Mesodermal cell (in vitro differentiated cells): ENCODE results near the gene VAMP8.

Source experiments
- H3K27ac ChIP-seq: 2 replicates; pipeline ENCODE4 v1.7.0; 2013; ENCODE audit warnings: mild to moderate bottlenecking, low read depth, low read length, moderate library complexity; ENCODE audit not compliant: severe bottlenecking
- H3K36me3 ChIP-seq: 2 replicates; pipeline ENCODE4 v1.7.1; 2013; ENCODE audit warnings: mild to moderate bottlenecking, low read length, moderate library complexity; ENCODE audit not compliant: control insufficient read depth, insufficient read depth
- H3K4me1 ChIP-seq: one replicate; pipeline ENCODE4 v1.7.1; 2013; ENCODE audit warnings: mild to moderate bottlenecking, low read length; ENCODE audit not compliant: insufficient read depth, control insufficient read depth, poor library complexity, severe bottlenecking
- H3K4me3 ChIP-seq: 2 replicates; pipeline ENCODE4 v1.7.0; 2013; ENCODE audit warnings: low read length, control low read depth, mild to moderate bottlenecking; ENCODE audit not compliant: insufficient read depth, poor library complexity, severe bottlenecking; ENCODE audit errors: extremely low read depth
- H3K9me3 ChIP-seq: 2 replicates; pipeline ENCODE4 v1.7.1; 2013; ENCODE audit warnings: mild to moderate bottlenecking, low read length, moderate library complexity; ENCODE audit not compliant: control insufficient read depth
- WGBS, 2 experiments: methylation state at CpG; one replicate each; pipeline ENCODE4 v1.1.5; 2013; ENCODE audit warnings: missing lambda C conversion rate in 2 of 2; ENCODE audit not compliant: insufficient coverage in 2 of 2; 5-methylcytosine and 5-hydroxymethylcytosine counted together

Gene VAMP8

GRCh38 chr2:85582492-85582891 lies 5.1 kb downstream of the VAMP8 start:
- H3K4me3 ChIP-seq, result no peak overlapping the region
- H3K27ac ChIP-seq, result no peak overlapping the region
- no peaks in the 10 kb centered on the region for H3K36me3 ChIP-seq
- H3K9me3 ChIP-seq, result no peaks in the 10 kb centered on the region
- 40% methylated on average over 1 of the region's 1 CpG; no CpG with 5 or more reads in 1 of the 2 experiments for WGBS, 2 experiments
- H3K4me1 ChIP-seq, result peaks cover 44% of the 10 kb centered on the region

- peak overlapping the region; percentile 23 for H3K4me3 ChIP-seq
- H3K9me3 ChIP-seq, result no peaks in the 10 kb centered on the region
- peaks cover 44% of the 10 kb centered on the region for H3K4me1 ChIP-seq
- H3K27ac ChIP-seq, result no peak overlapping the region
- H3K36me3 ChIP-seq, result no peaks in the 10 kb centered on the region
- 77 to 79% methylated on average over 13 to 15 of the region's 16 CpGs for WGBS, 2 experiments
Observed at GRCh38 chr2:85583667-85584353, 6.4 kb downstream of the VAMP8 start.

GRCh38 chr2:85584354-85584856 lies 7.0 kb downstream of the VAMP8 start, which contains the start of gene VAMP5:
Gene VAMP5 (plus strand): TSS chr2:85584431. CDS start chr2:85584491, 60 bp downstream.
- Histone ChIP-seq H3K27ac (peak within 1 kb of the TSS; percentile 85), H3K4me3 (peak within 1 kb of the TSS; percentile 23), H3K4me1 (peaks cover 39% of the 10 kb centered on the region), H3K36me3 (no peaks in the 10 kb centered on the region), H3K9me3 (no peaks in the 10 kb centered on the region)
- 52 to 67% methylated on average over 45 to 50 of the region's 52 CpGs for WGBS, 2 experiments

GRCh38 chr2:85584857-85585780 lies 7.7 kb downstream of the VAMP8 start:
- Histone ChIP-seq H3K27ac (peak overlapping the region; percentile 85), H3K4me1 (peaks cover 37% of the 10 kb centered on the region), H3K9me3 (no peaks in the 10 kb centered on the region), H3K36me3 (no peaks in the 10 kb centered on the region), H3K4me3 (peak overlapping the region; percentile 23)
- 71 to 73% methylated on average over 3 to 7 of the region's 9 CpGs for WGBS, 2 experiments

GRCh38 chr2:85585781-85586105 lies 8.4 kb downstream of the VAMP8 start:
- 86 to 88% methylated on average over 1 of the region's 1 CpG for WGBS, 2 experiments
- Histone ChIP-seq H3K4me1 (peaks cover 43% of the 10 kb centered on the region), H3K9me3 (no peaks in the 10 kb centered on the region), H3K27ac (peak overlapping the region; percentile 85), H3K4me3 (no peak overlapping the region), H3K36me3 (no peaks in the 10 kb centered on the region)

- Histone ChIP-seq H3K36me3 (no peaks in the 10 kb centered on the region), H3K4me3 (no peak overlapping the region), H3K9me3 (no peaks in the 10 kb centered on the region), H3K27ac (no peak overlapping the region), H3K4me1 (peaks cover 46% of the 10 kb centered on the region)
- WGBS, 2 experiments, result 61 to 83% methylated on average over 4 of the region's 4 CpGs
Observed at GRCh38 chr2:85588236-85588635, 10.8 kb downstream of the VAMP8 start.

- Histone ChIP-seq H3K4me1 (peaks cover 46% of the 10 kb centered on the region), H3K27ac (no peak overlapping the region), H3K9me3 (no peaks in the 10 kb centered on the region), H3K36me3 (no peaks in the 10 kb centered on the region), H3K4me3 (no peak overlapping the region)
- WGBS, 2 experiments, result 90 to 97% methylated on average over 3 of the region's 4 CpGs
Observed at GRCh38 chr2:85588645-85589044, 11.3 kb downstream of the VAMP8 start.

- 94 to 97% methylated on average over 3 to 4 of the region's 4 CpGs for WGBS, 2 experiments
Observed at GRCh38 chr2:85589181-85589580, 11.8 kb downstream of the VAMP8 start.

GRCh38 chr2:85589982-85590791 lies 12.8 kb downstream of the VAMP8 start:
- Histone ChIP-seq H3K4me1 (peaks cover 44% of the 10 kb centered on the region), H3K36me3 (no peaks in the 10 kb centered on the region), H3K27ac (peak overlapping the region; percentile 24), H3K4me3 (no peak overlapping the region), H3K9me3 (no peaks in the 10 kb centered on the region)
- WGBS, 2 experiments, result 84 to 86% methylated on average over 5 to 6 of the region's 7 CpGs

More at GRCh38 chr2:85589181-85589580, 11.8 kb downstream of the VAMP8 start:
- H3K36me3 ChIP-seq, result no peaks in the 10 kb centered on the region
- no peak overlapping the region for H3K27ac ChIP-seq
- no peaks in the 10 kb centered on the region for H3K9me3 ChIP-seq
- peaks cover 46% of the 10 kb centered on the region for H3K4me1 ChIP-seq
- no peak overlapping the region for H3K4me3 ChIP-seq

GRCh38 chr2:85590950-85591349 lies 13.6 kb downstream of the VAMP8 start:
- Histone ChIP-seq H3K9me3 (no peaks in the 10 kb centered on the region), H3K4me3 (no peak overlapping the region), H3K36me3 (no peaks in the 10 kb centered on the region), H3K27ac (peak overlapping the region; percentile 24), H3K4me1 (peaks cover 37% of the 10 kb centered on the region)
- WGBS, 2 experiments, result 90 to 95% methylated on average over 2 of the region's 2 CpGs
